DOHH2 (cell line): ENCODE data around the gene UPF3A.

Experiments
- H3F3A ChIP-seq: fragments of 200-600 bp; sonication (generic), shearing (Covaris generic); 2 replicates; pipeline ENCODE4 v1.6.0; 2016; ENCODE audit warnings: antibody characterized with exemption, mild to moderate bottlenecking; ENCODE audit not compliant: control insufficient read depth, insufficient read depth
- H3K27ac ChIP-seq: fragments of 200-600 bp; sonication (generic); 2 replicates; pipeline ENCODE4 v1.5.1; 2014; ENCODE audit warnings: low read depth, mild to moderate bottlenecking, low read length, moderate library complexity
- H3K27me3 ChIP-seq: fragments of 200-600 bp; sonication (generic); 2 replicates; pipeline ENCODE4 v1.6.1; 2014; ENCODE audit warnings: mild to moderate bottlenecking, low read length, mixed read lengths; ENCODE audit not compliant: control insufficient read depth
- H3K36me3 ChIP-seq: fragments of 200-600 bp; sonication (generic); 2 replicates; pipeline ENCODE4 v1.6.1; 2014; ENCODE audit warnings: mild to moderate bottlenecking, low read length, moderate library complexity, mixed read lengths; ENCODE audit not compliant: control insufficient read depth
- H3K4me1 ChIP-seq: fragments of 200-600 bp; sonication (generic); 2 replicates; pipeline ENCODE4 v1.6.1; 2014; ENCODE audit warnings: mild to moderate bottlenecking, low read length, mixed read lengths; ENCODE audit not compliant: control insufficient read depth
- H3K4me2 ChIP-seq: fragments of 200-600 bp; sonication (generic); 2 replicates; pipeline ENCODE4 v1.6.0; 2014; ENCODE audit warnings: mild to moderate bottlenecking, low read length, moderate library complexity
- H3K4me3 ChIP-seq: fragments of 200-600 bp; sonication (generic); 2 replicates; pipeline ENCODE4 v1.5.1; 2014; ENCODE audit warnings: mild to moderate bottlenecking, low read length, mixed read lengths
- H3K79me2 ChIP-seq: fragments of 200-600 bp; sonication (generic); 2 replicates; pipeline ENCODE4 v1.6.1; 2014; ENCODE audit warnings: mild to moderate bottlenecking, low read length, mixed read lengths; ENCODE audit not compliant: control insufficient read depth
- H3K9me2 ChIP-seq: fragments of 200-600 bp; sonication (generic); replicated peaks from 2 replicates; pipeline ENCODE4 v1.6.1; 2014; ENCODE audit warnings: mild to moderate bottlenecking, low read length, mixed read lengths; ENCODE audit not compliant: control insufficient read depth
- H3K9me3 ChIP-seq: fragments of 200-600 bp; sonication (generic); 2 replicates; pipeline ENCODE4 v1.6.1; 2014; ENCODE audit warnings: antibody characterized with exemption, low read length, mixed read lengths; ENCODE audit not compliant: control insufficient read depth, insufficient read depth
- H4K20me1 ChIP-seq: fragments of 200-600 bp; sonication (generic); 2 replicates; pipeline ENCODE4 v1.6.0; 2014; ENCODE audit warnings: low read depth, mild to moderate bottlenecking, antibody characterized with exemption, low read length, moderate library complexity; ENCODE audit not compliant: control insufficient read depth, insufficient read depth
- CTCF ChIP-seq: fragments of 200-600 bp; sonication (generic); IDR thresholded peaks from one replicate; pipeline ENCODE4 v1.5.1; 2014; ENCODE audit warnings: antibody characterized with exemption, mild to moderate bottlenecking, low read depth, low read length; ENCODE audit not compliant: poor library complexity, severe bottlenecking
- EZH2phosphoT487 ChIP-seq: fragments of 200-600 bp; sonication (generic); IDR thresholded peaks from 2 replicates; pipeline ENCODE4 v1.6.1; 2017; ENCODE audit warnings: borderline replicate concordance, mild to moderate bottlenecking, antibody characterized with exemption, low read length, moderate library complexity, mixed read lengths

The UPF3A gene

GRCh38 chr13:114310956-114311355, 29.6 kb downstream of the UPF3A start:
- Histone ChIP-seq H3K4me3 (no peak overlapping the region), H3K9me3 (no peaks in the 10 kb centered on the region), H3K27ac (peak overlapping the region; percentile 98), H3K79me2 (peaks cover 25% of the 10 kb centered on the region), H3F3A (peaks cover 48% of the 10 kb centered on the region), H4K20me1 (peaks cover 13% of the 10 kb centered on the region; the same call in 1 of the 2 replicates), H3K9me2 (no peaks in the 10 kb centered on the region), H3K4me1 (peaks cover 58% of the 10 kb centered on the region), H3K4me2 (peak overlapping the region; percentile 84; the same call in 1 of the 2 replicates), H3K36me3 (peaks cover 27% of the 10 kb centered on the region), H3K27me3 (no peaks in the 10 kb centered on the region)
- no peak for TF ChIP-seq CTCF
- no peak for TF ChIP-seq EZH2phosphoT487

- Histone ChIP-seq H4K20me1 (peaks cover 14% of the 10 kb centered on the region; the same call in 1 of the 2 replicates), H3K27ac (peak overlapping the region; percentile 98), H3K4me3 (peak overlapping the region; percentile 49), H3K4me2 (peak overlapping the region; percentile 84), H3F3A (peaks cover 48% of the 10 kb centered on the region), H3K9me3 (no peaks in the 10 kb centered on the region), H3K79me2 (peaks cover 29% of the 10 kb centered on the region), H3K4me1 (peaks cover 62% of the 10 kb centered on the region), H3K27me3 (no peaks in the 10 kb centered on the region), H3K9me2 (no peaks in the 10 kb centered on the region), H3K36me3 (peaks cover 29% of the 10 kb centered on the region)
- TF ChIP-seq CTCF (no peak), EZH2phosphoT487 (no peak)
Observed at GRCh38 chr13:114311387-114311786, 30.0 kb downstream of the UPF3A start.

GRCh38 chr13:114311908-114312307, 30.5 kb downstream of the UPF3A start:
- Histone ChIP-seq H3K9me3 (no peaks in the 10 kb centered on the region), H3K4me2 (peak overlapping the region; percentile 84), H3K4me3 (peak overlapping the region; percentile 49), H3K27me3 (no peaks in the 10 kb centered on the region), H3K27ac (peak overlapping the region; percentile 98), H4K20me1 (peaks cover 19% of the 10 kb centered on the region), H3F3A (peaks cover 48% of the 10 kb centered on the region), H3K4me1 (peaks cover 67% of the 10 kb centered on the region), H3K9me2 (no peaks in the 10 kb centered on the region), H3K79me2 (peaks cover 34% of the 10 kb centered on the region), H3K36me3 (peaks cover 29% of the 10 kb centered on the region)
- no peak for TF ChIP-seq CTCF
- TF ChIP-seq EZH2phosphoT487, result no peak
